SU-DHL-6 (cell line): ENCODE results near the gene FBXO44.

Source experiments
- CTCF ChIP-seq: fragments of 200-600 bp; sonication (generic); IDR thresholded peaks from one replicate; pipeline ENCODE4 v1.5.1; 2017; ENCODE audit warnings: antibody characterized with exemption, mild to moderate bottlenecking, low read length, moderate library complexity; ENCODE audit not compliant: insufficient read depth, poor library complexity, severe bottlenecking
- EZH2phosphoT487 ChIP-seq: fragments of 200-600 bp; sonication (generic), shearing (Covaris generic); conservative IDR thresholded peaks from 2 replicates; pipeline ENCODE4 v1.6.1; 2018; ENCODE audit warnings: mild to moderate bottlenecking, antibody characterized with exemption, low read length, moderate library complexity, mixed read lengths

DNA sequence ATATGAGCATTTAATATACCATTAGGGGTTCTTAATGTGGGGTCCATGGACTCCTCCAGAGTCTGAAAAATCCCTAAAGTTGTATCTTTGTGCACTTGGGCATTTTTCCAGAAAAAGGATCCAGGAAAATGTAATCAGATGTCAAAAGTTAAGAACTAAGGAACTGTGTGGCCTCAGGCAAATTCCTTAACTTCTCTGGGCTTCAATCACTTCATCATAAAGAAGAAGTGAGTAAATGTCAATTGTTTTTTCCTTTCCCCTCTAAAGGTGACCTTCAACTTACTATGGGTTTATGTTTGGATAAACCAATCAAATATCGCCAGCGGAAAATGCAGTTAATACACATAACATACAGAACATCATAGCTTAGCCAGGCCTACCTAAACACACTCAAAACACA, 23.8 kb downstream of the FBXO44 start:
- TF ChIP-seq CTCF (no peak), EZH2phosphoT487 (no peak)
